Smooth muscle cell (in vitro differentiated cells): ENCODE data around the gene PI4KA. TPM values are rescaled to one million over a fixed set of nuclear protein-coding genes. Genes with fewer than 3 reads are reported as not detected.

ENCODE experiments used
- DNase-seq: peaks from one replicate; lab custom pipeline; 2025; ENCODE audit not compliant: unreplicated experiment; lab: John Stamatoyannopoulos, UW
- H2AFZ ChIP-seq: fragments of 200-600 bp; sonication (generic); 2 replicates; pipeline ENCODE4 v1.6.0; 2016; ENCODE audit warnings: antibody characterized with exemption, low read depth, mild to moderate bottlenecking
- H3F3A ChIP-seq: fragments of 200-600 bp; sonication (generic); 2 replicates; pipeline ENCODE4 v1.6.0; 2017; ENCODE audit warnings: antibody characterized with exemption, low read depth
- H3K27ac ChIP-seq: fragments of 200-600 bp; sonication (generic); 2 replicates; pipeline ENCODE4 v1.5.1; 2016; ENCODE audit warnings: low read depth, mild to moderate bottlenecking
- H3K27me3 ChIP-seq: fragments of 200-600 bp; sonication (generic); 2 replicates; pipeline ENCODE4 v1.6.1; 2016; ENCODE audit warnings: low read depth, mild to moderate bottlenecking
- H3K36me3 ChIP-seq: fragments of 200-600 bp; sonication (generic); 2 replicates; pipeline ENCODE4 v1.5.1; 2016; ENCODE audit warnings: low read depth
- H3K4me1 ChIP-seq: fragments of 200-600 bp; sonication (generic); 2 replicates; pipeline ENCODE4 v1.5.1; 2016; ENCODE audit warnings: low read depth
- H3K4me2 ChIP-seq: fragments of 200-600 bp; sonication (generic); 2 replicates; pipeline ENCODE4 v1.6.0; 2016; ENCODE audit warnings: mild to moderate bottlenecking
- H3K4me3 ChIP-seq: fragments of 200-600 bp; sonication (generic); 2 replicates; pipeline ENCODE4 v1.5.1; 2016; ENCODE audit warnings: mild to moderate bottlenecking
- H3K79me2 ChIP-seq: fragments of 200-600 bp; sonication (generic); 2 replicates; pipeline ENCODE4 v1.6.0; 2016; ENCODE audit warnings: low read depth, mild to moderate bottlenecking
- H3K9ac ChIP-seq: fragments of 200-600 bp; sonication (generic); 2 replicates; pipeline ENCODE4 v1.6.0; 2016; ENCODE audit warnings: low read depth
- H3K9me3 ChIP-seq: fragments of 200-600 bp; sonication (generic); replicated peaks from 2 replicates; pipeline ENCODE4 v1.5.1; 2016; ENCODE audit warnings: low read depth
- H4K20me1 ChIP-seq: fragments of 200-600 bp; sonication (generic); 2 replicates; pipeline ENCODE4 v1.6.0; 2016; ENCODE audit warnings: low read depth
- CTCF ChIP-seq: fragments of 200-600 bp; sonication (generic); IDR thresholded peaks from 2 replicates; pipeline ENCODE4 v1.5.1; 2017; ENCODE audit warnings: borderline replicate concordance, mild to moderate bottlenecking, antibody characterized with exemption; ENCODE audit not compliant: insufficient read depth, poor library complexity, severe bottlenecking
- WGBS: methylation state at CpG from one replicate; pipeline ENCODE4 v1.1.7; 2016; ENCODE audit warnings: low lambda C conversion rate; 5-methylcytosine and 5-hydroxymethylcytosine counted together
- polyA plus RNA-seq: library from polyadenylated mRNA; unstranded; fragments of >200 nt; fragmentation: Nextera tagmentation; extraction: Ambion mirVana; gene quantifications from 2 replicates; pipeline ENCODE4 v1.2.1, GENCODE V29; 2016
- total RNA-seq: library from RNA; depleted of rRNA; stranded (reverse); fragments of >200 nt; gene quantifications from 2 replicates; pipeline ENCODE4 v1.2.3, GENCODE V29; 2014

PI4KA gene
- total and polyA plus RNA-seq, 2 experiments from 2014 or later, result 23.5 to 33.2 TPM

DNA sequence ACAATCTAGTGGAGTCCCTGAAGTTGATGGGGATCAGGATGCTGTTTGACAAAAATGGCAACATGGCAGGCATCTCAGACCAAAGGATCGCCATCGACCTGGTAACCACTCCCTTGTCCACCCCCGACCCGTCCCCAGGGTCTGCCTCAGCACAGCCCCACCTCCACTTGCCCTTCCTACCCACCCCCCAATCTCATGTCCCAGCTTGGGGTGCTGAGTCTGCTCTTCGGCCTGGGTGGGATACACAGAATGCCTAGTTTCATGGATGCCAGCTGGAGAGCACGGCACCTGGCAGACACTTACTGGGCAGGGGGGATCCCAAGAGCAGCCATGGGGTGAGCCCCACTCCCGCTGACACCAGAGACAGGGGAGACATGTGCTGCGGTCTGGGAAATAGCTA, 72.6 kb downstream of the PI4KA start:
- Histone ChIP-seq H2AFZ (no peak overlapping the region), H3K4me1 (no peaks in the 10 kb centered on the region), H3K27me3 (no peaks in the 10 kb centered on the region), H4K20me1 (no peaks in the 10 kb centered on the region), H3F3A (no peaks in the 10 kb centered on the region), H3K27ac (no peak overlapping the region), H3K36me3 (no peaks in the 10 kb centered on the region), H3K9me3 (no peaks in the 10 kb centered on the region), H3K79me2 (no peaks in the 10 kb centered on the region), H3K4me2 (no peak overlapping the region), H3K4me3 (no peak overlapping the region), H3K9ac (no peak overlapping the region)
- TF ChIP-seq CTCF, result no peak
- DNase-seq, result no peak
- 98% methylated on average over 8 of the region's 8 CpGs for WGBS

DNA sequence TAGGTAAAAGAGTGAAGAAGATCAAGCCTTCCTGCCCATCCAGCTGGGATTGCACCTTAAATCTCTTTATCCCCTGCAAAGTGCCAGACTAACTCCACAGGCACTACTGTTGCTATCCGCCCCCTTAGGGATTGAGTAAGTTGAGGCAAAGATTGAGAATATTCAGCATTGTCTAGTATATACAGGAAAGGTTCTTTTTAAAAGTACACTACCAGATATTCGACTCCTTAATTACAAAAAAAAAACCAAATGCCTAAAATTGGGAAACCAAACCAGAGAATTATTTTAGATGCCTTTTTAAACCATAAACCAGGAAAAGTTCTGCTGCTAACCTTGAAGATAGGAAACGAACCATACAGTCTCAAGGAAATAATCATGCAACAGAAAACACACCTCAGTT, 73.2 kb downstream of the PI4KA start:
- Histone ChIP-seq H3K4me3 (no peak overlapping the region), H3K4me2 (no peak overlapping the region), H3K27ac (no peak overlapping the region), H2AFZ (no peak overlapping the region), H3K79me2 (no peaks in the 10 kb centered on the region), H3K9ac (no peak overlapping the region), H3K9me3 (no peaks in the 10 kb centered on the region), H3K36me3 (no peaks in the 10 kb centered on the region), H3K4me1 (no peaks in the 10 kb centered on the region), H3F3A (no peaks in the 10 kb centered on the region), H4K20me1 (no peaks in the 10 kb centered on the region), H3K27me3 (no peaks in the 10 kb centered on the region)
- WGBS, result 94% methylated on average over 3 of the region's 3 CpGs
- no peak for TF ChIP-seq CTCF
- DNase-seq, result no peak

- H4K20me1 ChIP-seq, result no peaks in the 10 kb centered on the region
- no peak for DNase-seq
- no peaks in the 10 kb centered on the region for H3K9me3 ChIP-seq
- no peak overlapping the region for H3K4me3 ChIP-seq
- no peak overlapping the region for H3K9ac ChIP-seq
- WGBS, result 79% methylated on average over 14 of the region's 14 CpGs
- no peaks in the 10 kb centered on the region for H3K36me3 ChIP-seq
- peak; percentile 55 for TF ChIP-seq CTCF
- no peaks in the 10 kb centered on the region for H3F3A ChIP-seq
- H3K4me2 ChIP-seq, result no peak overlapping the region
- no peaks in the 10 kb centered on the region for H3K4me1 ChIP-seq
- H2AFZ ChIP-seq, result no peak overlapping the region
- H3K79me2 ChIP-seq, result no peaks in the 10 kb centered on the region
- no peaks in the 10 kb centered on the region for H3K27me3 ChIP-seq
- no peak overlapping the region for H3K27ac ChIP-seq
Measured at GRCh38 chr22:20783844-20784723, 74.5 kb downstream of the PI4KA start.

DNA sequence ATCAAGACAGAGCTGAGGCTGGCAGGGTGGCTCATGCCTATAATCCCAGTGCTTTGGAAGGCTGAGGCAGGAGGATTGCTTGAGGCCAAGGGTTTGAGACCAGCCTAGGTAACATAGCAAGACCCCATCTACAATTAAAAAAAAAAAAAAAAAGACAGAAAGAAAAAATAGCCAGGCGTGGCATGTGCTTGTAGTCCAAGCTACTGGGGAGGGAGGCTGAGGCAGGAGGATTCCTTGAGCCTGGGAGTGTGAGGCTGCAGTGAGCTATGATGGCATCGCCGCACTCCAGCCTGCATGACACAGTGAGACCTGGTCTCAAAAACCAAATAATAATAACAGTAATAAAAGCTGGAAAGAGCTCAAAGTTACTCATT, 75.3 kb downstream of the PI4KA start:
- H3K79me2 ChIP-seq, result no peaks in the 10 kb centered on the region
- no peak overlapping the region for H3K4me3 ChIP-seq
- no peaks in the 10 kb centered on the region for H3K4me1 ChIP-seq
- no peaks in the 10 kb centered on the region for H4K20me1 ChIP-seq
- DNase-seq, result no peak
- H3K27ac ChIP-seq, result no peak overlapping the region
- no peaks in the 10 kb centered on the region for H3K36me3 ChIP-seq
- no peak overlapping the region for H3K9ac ChIP-seq
- H3K4me2 ChIP-seq, result no peak overlapping the region
- no peak for TF ChIP-seq CTCF
- H3F3A ChIP-seq, result no peaks in the 10 kb centered on the region
- WGBS, result 97% methylated on average over 3 of the region's 3 CpGs
- H3K27me3 ChIP-seq, result no peaks in the 10 kb centered on the region
- no peak overlapping the region for H2AFZ ChIP-seq
- H3K9me3 ChIP-seq, result no peaks in the 10 kb centered on the region
